Globus pallidus (tissue), 1 donor: ENCODE measurements around the gene M1AP.
"Not testable (repeated sequence)": the region's sequence is repeated elsewhere in the genome, so short reads cannot be mapped to it uniquely, and the experiment has no call there.

Source experiments
- DNase-seq: peaks from one replicate; pipeline ENCODE4 v3.0.0-alpha.2; 2015; ENCODE audit warnings: low spot score

The M1AP gene

GRCh38 chr2:74653589-74653984, 5.5 kb upstream of the M1AP start:
- DNase-seq, result no peak

- DNase-seq, result no peak
These were observed 1.2 kb downstream of the M1AP start for GRCh38 chr2:74646834-74647482.

GRCh38 chr2:74646201-74646600, 1.9 kb downstream of the M1AP start:
- no peak for DNase-seq

GRCh38 chr2:74645344-74645743, 2.8 kb downstream of the M1AP start:
- no peak for DNase-seq

- no peak for DNase-seq
These were observed 8.6 kb downstream of the M1AP start for GRCh38 chr2:74639550-74639949.

GRCh38 chr2:74632939-74633312, 15.2 kb downstream of the M1AP start:
- no peak for DNase-seq

- DNase-seq, result no peak
These were observed 15.8 kb downstream of the M1AP start for GRCh38 chr2:74632209-74632938.

- DNase-seq, result not testable (repeated sequence)
These were observed 17.7 kb downstream of the M1AP start for GRCh38 chr2:74630454-74630853.

- no peak for DNase-seq
These were observed 19.5 kb downstream of the M1AP start for GRCh38 chr2:74628538-74629105.

GRCh38 chr2:74625658-74626425, 22.3 kb downstream of the M1AP start:
- DNase-seq, result no peak

- DNase-seq, result no peak
These were observed 27.5 kb downstream of the M1AP start for GRCh38 chr2:74620671-74621070.

- DNase-seq, result peak; percentile 2
These were observed 28.4 kb downstream of the M1AP start for GRCh38 chr2:74619651-74620297.

- no peak for DNase-seq
These were observed 29.6 kb downstream of the M1AP start for GRCh38 chr2:74618410-74619083.

- no peak for DNase-seq
These were observed 31.0 kb downstream of the M1AP start for GRCh38 chr2:74617122-74617521.

GRCh38 chr2:74606927-74607326, 41.2 kb downstream of the M1AP start:
- no peak for DNase-seq

- DNase-seq, result no peak
These were observed 44.7 kb downstream of the M1AP start for GRCh38 chr2:74603282-74604000.

- no peak for DNase-seq
These were observed 45.4 kb downstream of the M1AP start for GRCh38 chr2:74602586-74603281.

- no peak for DNase-seq
These were observed 48.5 kb downstream of the M1AP start for GRCh38 chr2:74599676-74600075.

GRCh38 chr2:74597410-74597809, 50.7 kb downstream of the M1AP start:
- DNase-seq, result no peak

- no peak for DNase-seq
These were observed 51.5 kb downstream of the M1AP start for GRCh38 chr2:74596584-74596983.
